CD8-positive, alpha-beta memory T cell (primary cell): ENCODE measurements around the gene DAP. TPM values are rescaled to one million over a fixed set of nuclear protein-coding genes. Genes with fewer than 3 reads are reported as not detected.

Experiments
- CTCF ChIA-PET: fragments of 350-600 bp; sonication (Branson Sonifier 250); formaldehyde crosslinking; loops from one replicate; lab custom pipeline; 2021; ENCODE audit warnings: antibody characterized with exemption; lab: Charles Lee
- POLR2A ChIA-PET: fragments of 350-600 bp; sonication (Branson Sonifier 250); formaldehyde crosslinking; loops from one replicate; lab custom pipeline; 2021; ENCODE audit warnings: antibody characterized with exemption; lab: Charles Lee
- DNase-seq, 5 donors: peaks; one replicate each; pipeline versions ENCODE4 v3.0.0 to v3.0.0-alpha.2; 2020 to 2022; ENCODE audit warnings: mixed read lengths in 1 of 5
- H3K27ac ChIP-seq: one replicate; pipeline ENCODE4 v1.7.0; 2013; ENCODE audit warnings: low read depth, mild to moderate bottlenecking, low read length, moderate library complexity
- H3K27me3 ChIP-seq: 2 replicates; pipeline ENCODE4 v1.7.0; 2013; ENCODE audit warnings: low read length, mild to moderate bottlenecking; ENCODE audit not compliant: insufficient read depth, poor library complexity, severe bottlenecking
- H3K36me3 ChIP-seq: 2 replicates; pipeline ENCODE4 v1.7.0; 2013; ENCODE audit warnings: mild to moderate bottlenecking, low read length, moderate library complexity; ENCODE audit not compliant: insufficient read depth
- H3K4me1 ChIP-seq: 2 replicates; pipeline ENCODE4 v1.7.0; 2013; ENCODE audit warnings: mild to moderate bottlenecking, low read length, moderate library complexity; ENCODE audit not compliant: insufficient read depth
- H3K4me3 ChIP-seq: 2 replicates; pipeline ENCODE4 v1.7.0; 2013; ENCODE audit warnings: mild to moderate bottlenecking, low read length
- H3K9me3 ChIP-seq: 2 replicates; pipeline ENCODE4 v1.7.0; 2013; ENCODE audit warnings: mild to moderate bottlenecking, low read length
- H3K27ac Mint-ChIP-seq, 8 donors: one replicate each; pipeline ENCODE4 v1.8.0; 2020 to 2021; ENCODE audit warnings: mixed read lengths in 8 of 8, mild to moderate bottlenecking in 6 of 8, inconsistent platforms in 3 of 8, moderate library complexity in 3 of 8
- H3K27me3 Mint-ChIP-seq, 2 donors: one replicate each; pipeline ENCODE4 v1.8.0; 2020 to 2021; ENCODE audit warnings: mixed read lengths in 2 of 2, mild to moderate bottlenecking in 1 of 2, moderate library complexity in 1 of 2
- H3K36me3 Mint-ChIP-seq, 3 donors: one replicate each; pipeline ENCODE4 v1.8.0; 2020 to 2021; ENCODE audit warnings: mixed read lengths in 3 of 3, inconsistent platforms in 1 of 3, mild to moderate bottlenecking in 1 of 3
- H3K4me1 Mint-ChIP-seq, 3 donors: one replicate each; pipeline ENCODE4 v1.8.0; 2020 to 2021; ENCODE audit warnings: mixed read lengths in 3 of 3, inconsistent platforms in 1 of 3, mild to moderate bottlenecking in 1 of 3
- H3K4me3 Mint-ChIP-seq, 7 donors: one replicate each; pipeline ENCODE4 v1.8.0; 2020 to 2021; ENCODE audit warnings: mixed read lengths in 7 of 7, mild to moderate bottlenecking in 6 of 7, moderate library complexity in 4 of 7, inconsistent platforms in 2 of 7
- H3K9me3 Mint-ChIP-seq, 5 donors: one replicate each; pipeline ENCODE4 v1.8.0; 2020 to 2022; ENCODE audit warnings: mixed read lengths in 5 of 5, mild to moderate bottlenecking in 3 of 5, moderate library complexity in 2 of 5, inconsistent platforms in 1 of 5
- polyA plus RNA-seq: library from polyadenylated mRNA; unstranded; fragments of 300-500 nt; fragmentation: Illumina TruSeq; gene quantifications from one replicate; pipeline ENCODE4 v1.2.3, GENCODE V29; 2021
- total RNA-seq, 2 experiments: library from RNA; stranded (reverse); gene quantifications; one replicate each; pipeline ENCODE4 v1.2.3, GENCODE V29; 2021

The DAP gene, protein sequence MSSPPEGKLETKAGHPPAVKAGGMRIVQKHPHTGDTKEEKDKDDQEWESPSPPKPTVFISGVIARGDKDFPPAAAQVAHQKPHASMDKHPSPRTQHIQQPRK
- total RNA-seq: 10 to 100 TPM; 60.0 to 61.5 TPM
- 73.7 TPM for polyA plus RNA-seq

DNA sequence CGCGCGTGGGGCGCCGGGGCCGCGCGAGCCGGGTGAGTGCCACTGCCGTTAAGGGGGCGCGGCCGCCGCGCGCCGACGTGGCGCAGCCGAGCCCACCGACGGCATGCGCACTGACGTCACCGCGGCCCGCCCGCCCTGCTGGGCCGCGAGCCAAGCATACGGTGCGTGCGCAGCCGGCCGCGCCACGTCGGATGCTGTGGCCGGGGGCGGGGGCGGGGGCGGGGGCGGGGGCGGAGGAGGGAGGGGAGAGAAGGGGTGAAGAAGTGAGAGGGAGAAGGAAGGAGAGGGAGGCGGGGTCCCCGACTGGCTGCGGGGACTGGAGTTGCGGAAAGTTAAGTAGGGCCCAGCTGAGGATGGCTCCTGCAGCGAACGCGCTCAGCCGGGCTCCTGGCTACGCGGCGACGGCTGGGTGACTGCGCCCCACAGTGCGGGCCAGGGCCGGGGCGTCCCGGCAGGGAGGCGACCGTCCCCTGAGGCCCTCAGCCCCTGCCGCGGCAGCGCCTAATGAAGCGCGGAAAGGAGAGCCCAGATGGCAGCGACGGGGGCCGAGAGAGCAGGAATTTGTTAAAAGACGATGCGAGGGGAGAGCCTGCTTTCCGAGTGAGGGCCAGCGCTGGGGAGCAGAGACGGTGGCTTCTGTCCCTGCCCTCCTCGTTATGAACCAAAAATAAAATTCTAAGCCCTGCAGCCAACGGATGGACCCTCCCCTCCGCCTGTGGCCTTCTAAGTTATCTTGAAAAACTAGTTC, at the start of gene DAP:
Gene DAP (minus strand): TSS at position 50 of the 748 bp plus-strand sequence. CDS start 166 bp downstream, outside the sequence.
- ChIA-PET CTCF (no interaction called here), POLR2A (interaction anchor here (0.8 to 0.9 kb wide), 3 partner anchors 128 to 511 kb away, joined by 3 to 5 read pairs (median 3); partner anchors contain the start of genes CCT5 and MARCHF6)
- Histone ChIP-seq H3K4me1 (peaks cover 28% of the 10 kb centered on the region), H3K27me3 (no peaks in the 10 kb centered on the region), H3K36me3 (no peaks in the 10 kb centered on the region), H3K9me3 (no peaks in the 10 kb centered on the region), H3K27ac (peak within 1 kb of the TSS; percentile 80), H3K4me3 (peak within 1 kb of the TSS; percentile 81)
- Mint-ChIP-seq H3K4me1 (peaks cover 36 to 57% (median 55%) of the 10 kb centered on the region in 3 donors), H3K27me3 (peaks cover 3 to 7% of the 10 kb centered on the region in 2 donors), H3K4me3 (peak within 1 kb of the TSS; percentile 89 to 96 (median 93)), H3K36me3 (peaks cover 0 to 6% (median 0%) of the 10 kb centered on the region in 3 donors), H3K9me3 (no peaks in the 10 kb centered on the region), H3K27ac (peak within 1 kb of the TSS; percentile 80 to 95 (median 92))
- peak; percentile 88 to 93 (median 92) for DNase-seq

DNA sequence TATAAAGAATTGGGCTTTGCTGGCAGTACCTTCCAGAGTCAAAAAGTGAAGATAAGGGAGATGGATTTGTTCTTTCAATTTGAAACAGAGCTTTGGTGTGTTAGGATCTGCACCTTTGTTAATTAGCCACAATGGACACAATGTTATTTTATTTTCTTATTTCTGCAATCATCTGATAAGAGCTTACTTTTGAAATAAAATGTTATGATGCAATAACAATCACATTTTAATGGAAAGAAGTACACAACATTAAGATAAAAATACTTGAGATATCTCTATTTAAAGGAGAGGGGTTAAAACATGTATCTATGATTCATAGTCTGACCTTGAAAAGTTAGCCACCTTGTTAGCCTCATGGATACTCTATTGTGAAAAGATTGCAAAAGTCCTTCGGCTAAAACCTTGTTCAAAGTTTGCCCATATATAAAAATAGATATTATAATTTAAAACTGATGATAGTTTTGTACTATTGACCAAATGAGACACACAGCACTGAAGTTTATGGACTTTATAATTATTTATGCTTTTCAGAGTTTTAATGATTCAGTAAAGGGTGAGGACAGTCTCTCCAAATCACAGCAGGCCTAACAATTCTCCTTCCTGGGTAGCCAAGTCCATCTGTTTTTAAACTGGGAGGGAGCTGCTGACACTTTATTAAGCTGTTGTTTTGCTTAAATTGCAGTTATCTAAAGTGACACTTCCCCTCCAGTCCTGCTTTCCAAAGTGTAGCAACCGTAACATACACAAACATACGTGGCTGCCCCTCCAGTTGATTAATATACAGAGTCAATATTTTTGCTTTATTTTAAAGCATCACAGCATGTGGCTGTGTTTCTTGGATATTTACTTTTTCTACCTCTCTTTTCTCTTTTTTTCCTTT, 47.6 kb upstream of the DAP start:
- ChIA-PET CTCF (no interaction called here), POLR2A (no interaction called here)
- Mint-ChIP-seq H3K4me1 (no peaks in the 10 kb centered on the region), H3K4me3 (no peak overlapping the region), H3K9me3 (peaks cover 0 to 2% (median 2%) of the 10 kb centered on the region in 5 donors), H3K36me3 (peaks cover 0 to 3% (median 0%) of the 10 kb centered on the region in 3 donors), H3K27me3 (peaks cover 10 to 51% of the 10 kb centered on the region in 2 donors), H3K27ac (no peak overlapping the region)
- no peak for DNase-seq
- Histone ChIP-seq H3K36me3 (no peaks in the 10 kb centered on the region), H3K4me3 (no peak overlapping the region), H3K4me1 (no peaks in the 10 kb centered on the region), H3K9me3 (no peaks in the 10 kb centered on the region), H3K27ac (no peak overlapping the region), H3K27me3 (no peaks in the 10 kb centered on the region)

DNA sequence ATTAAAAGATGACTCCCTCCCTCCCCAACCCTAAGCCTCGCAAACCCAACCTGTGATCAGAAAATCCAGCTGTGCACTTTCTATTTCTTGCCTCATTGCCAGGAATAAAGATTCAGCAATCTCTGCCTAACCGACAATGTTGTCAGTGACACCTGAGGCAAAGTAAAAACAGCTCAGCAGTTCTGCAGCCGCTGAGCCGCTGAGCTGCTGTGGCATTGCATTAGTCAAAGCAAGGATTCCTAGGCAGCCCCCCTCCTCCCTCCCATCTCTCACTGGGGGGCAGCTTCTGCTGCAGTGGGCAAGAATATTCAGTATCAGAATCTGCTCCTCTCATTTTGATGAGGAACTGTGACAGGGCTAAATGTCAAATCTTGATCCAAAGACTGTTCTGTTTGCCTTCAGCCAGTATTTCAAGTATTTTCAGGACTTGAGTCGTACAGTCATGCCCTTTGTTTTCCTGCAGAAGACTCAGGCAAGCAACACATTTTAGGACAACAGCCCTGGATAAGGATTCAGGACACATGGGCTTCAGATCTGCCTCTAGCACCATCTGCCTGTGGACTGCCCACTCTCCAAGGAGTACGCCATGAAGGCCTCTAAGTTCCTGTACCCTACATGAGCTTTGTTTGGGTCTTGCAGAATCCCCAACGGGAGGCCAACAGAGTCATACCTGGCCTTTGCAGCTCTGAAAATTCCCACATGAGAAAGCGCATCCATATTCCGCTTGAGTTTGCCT, 41.1 kb upstream of the DAP start:
- CTCF ChIA-PET: no interaction called here
- Mint-ChIP-seq H3K36me3 (no peaks in the 10 kb centered on the region), H3K9me3 (peaks cover 0 to 2% (median 0%) of the 10 kb centered on the region in 5 donors), H3K27me3 (peaks cover 20 to 57% of the 10 kb centered on the region in 2 donors), H3K4me3 (no peak overlapping the region), H3K27ac (no peak overlapping the region), H3K4me1 (no peaks in the 10 kb centered on the region)
- no peaks in the 10 kb centered on the region for H3K9me3 ChIP-seq
- no peaks in the 10 kb centered on the region for H3K36me3 ChIP-seq
- H3K27ac ChIP-seq: no peak overlapping the region
- POLR2A ChIA-PET: no interaction called here
- no peaks in the 10 kb centered on the region for H3K27me3 ChIP-seq
- DNase-seq: no peak
- no peaks in the 10 kb centered on the region for H3K4me1 ChIP-seq
- no peak overlapping the region for H3K4me3 ChIP-seq

DNA sequence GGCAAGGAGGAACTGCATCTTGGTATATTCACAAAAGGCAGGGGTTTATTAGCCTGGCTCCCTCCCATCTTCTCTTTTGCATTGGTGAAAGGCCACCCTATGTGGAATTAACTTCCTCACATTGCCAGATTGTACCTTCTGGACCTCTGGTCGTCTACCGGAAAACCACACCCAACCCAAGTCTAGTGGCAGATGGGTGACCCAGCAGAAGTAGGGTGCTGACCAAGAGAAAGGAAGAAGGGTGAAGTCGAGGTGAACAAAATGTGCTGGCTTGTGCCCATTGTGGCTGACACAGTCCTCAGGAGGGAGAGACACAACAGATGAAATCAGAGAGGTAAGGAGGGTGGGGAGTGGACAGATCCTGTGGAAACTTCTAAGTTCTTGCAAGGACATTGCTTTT, 39.8 kb upstream of the DAP start:
- Mint-ChIP-seq H3K4me1 (no peaks in the 10 kb centered on the region), H3K4me3 (no peak overlapping the region)
- no peak for DNase-seq

DNA sequence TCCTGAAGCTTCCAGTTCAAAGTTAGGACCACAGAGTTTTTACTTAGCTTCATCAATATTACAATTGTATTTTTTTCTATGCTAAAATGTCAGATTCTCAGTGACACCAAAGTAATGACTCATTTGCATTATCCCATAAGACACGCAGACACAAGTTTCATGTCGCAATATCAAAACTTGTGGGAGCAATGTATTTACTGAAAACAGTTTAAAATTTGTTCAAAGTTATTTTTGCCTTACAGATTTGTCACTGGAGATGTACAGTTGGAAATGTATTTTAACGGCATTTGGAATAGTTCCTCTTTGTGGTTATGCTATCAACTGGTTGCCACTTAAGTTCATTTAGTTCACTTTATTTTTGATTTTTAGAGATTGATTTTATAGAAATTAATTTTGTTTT, 36.2 kb upstream of the DAP start:
- DNase-seq: no peak
- H3K27me3 ChIP-seq: no peaks in the 10 kb centered on the region
- H3K4me3 Mint-ChIP-seq: no peak overlapping the region

More for the DNA sequence above, 39.8 kb upstream of the DAP start:
- POLR2A ChIA-PET: no interaction called here
- Histone ChIP-seq H3K9me3 (no peaks in the 10 kb centered on the region), H3K4me3 (no peak overlapping the region), H3K4me1 (no peaks in the 10 kb centered on the region), H3K36me3 (no peaks in the 10 kb centered on the region), H3K27me3 (no peaks in the 10 kb centered on the region), H3K27ac (no peak overlapping the region)
- CTCF ChIA-PET: no interaction called here
- H3K27me3 Mint-ChIP-seq: peaks cover 20 to 64% of the 10 kb centered on the region in 2 donors
- no peaks in the 10 kb centered on the region for H3K36me3 Mint-ChIP-seq
- peaks cover 0 to 2% (median 0%) of the 10 kb centered on the region in 5 donors for H3K9me3 Mint-ChIP-seq
- H3K27ac Mint-ChIP-seq: no peak overlapping the region

DNA sequence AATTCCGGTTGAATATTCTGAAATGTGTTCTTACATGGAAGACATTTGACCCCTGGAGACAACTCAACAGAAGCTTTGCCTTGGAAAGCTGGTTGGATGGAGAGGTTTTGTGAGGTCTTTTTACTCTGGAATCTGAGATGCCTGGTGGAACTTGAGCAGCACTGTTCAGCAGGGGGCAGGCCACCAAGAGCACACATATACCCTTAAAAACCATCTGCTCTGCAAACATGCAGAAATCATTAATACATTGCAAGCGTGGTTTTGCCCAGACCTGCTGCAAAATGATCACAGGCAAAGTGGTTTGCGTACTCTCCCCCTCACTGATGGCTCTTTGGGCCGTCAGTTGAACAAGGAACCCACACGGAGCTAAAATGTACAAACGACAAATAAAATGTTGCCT, 32.8 kb upstream of the DAP start:
- H3K4me3 Mint-ChIP-seq: no peak overlapping the region
- no peak overlapping the region for H3K27ac ChIP-seq
- H3K4me1 ChIP-seq: no peaks in the 10 kb centered on the region
- H3K36me3 Mint-ChIP-seq: no peaks in the 10 kb centered on the region
- no peaks in the 10 kb centered on the region for H3K36me3 ChIP-seq
- peaks cover 6 to 25% of the 10 kb centered on the region in 2 donors for H3K27me3 Mint-ChIP-seq
- ChIA-PET CTCF (no interaction called here), POLR2A (no interaction called here)
- H3K27me3 ChIP-seq: no peaks in the 10 kb centered on the region
- no peaks in the 10 kb centered on the region for H3K9me3 ChIP-seq
- no peak for DNase-seq
- H3K9me3 Mint-ChIP-seq: no peaks in the 10 kb centered on the region
- no peak overlapping the region for H3K27ac Mint-ChIP-seq
- no peak overlapping the region for H3K4me3 ChIP-seq
- H3K4me1 Mint-ChIP-seq: no peaks in the 10 kb centered on the region

More for the DNA sequence above, 36.2 kb upstream of the DAP start:
- Histone ChIP-seq H3K27ac (no peak overlapping the region), H3K36me3 (no peaks in the 10 kb centered on the region), H3K4me3 (no peak overlapping the region), H3K9me3 (no peaks in the 10 kb centered on the region), H3K4me1 (no peaks in the 10 kb centered on the region)
- no peaks in the 10 kb centered on the region for H3K4me1 Mint-ChIP-seq
- ChIA-PET POLR2A (no interaction called here), CTCF (no interaction called here)
- no peak overlapping the region for H3K27ac Mint-ChIP-seq
- no peaks in the 10 kb centered on the region for H3K36me3 Mint-ChIP-seq
- H3K9me3 Mint-ChIP-seq: no peaks in the 10 kb centered on the region
- peaks cover 23 to 53% of the 10 kb centered on the region in 2 donors for H3K27me3 Mint-ChIP-seq

DNA sequence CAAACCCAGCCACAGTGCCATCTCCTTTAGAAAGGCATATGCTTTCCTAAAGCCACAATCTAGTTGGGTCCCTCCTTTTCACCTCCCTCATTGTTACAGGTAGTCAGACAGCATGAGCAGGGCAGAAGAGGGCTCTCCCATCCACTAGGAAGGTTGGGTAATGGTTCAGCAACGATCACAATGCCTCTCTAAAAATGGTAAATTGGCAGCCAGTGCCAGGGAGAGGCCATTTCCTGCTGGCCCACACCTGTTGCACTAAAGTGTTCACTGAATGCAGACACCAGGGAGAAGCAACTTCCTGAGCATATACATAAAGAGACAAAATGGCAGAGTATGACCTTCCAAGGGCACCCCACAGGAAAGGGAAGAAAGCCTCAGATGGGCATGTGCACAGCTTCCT, 31.3 kb upstream of the DAP start:
- no peaks in the 10 kb centered on the region for H3K4me1 Mint-ChIP-seq
- H3K9me3 Mint-ChIP-seq: no peaks in the 10 kb centered on the region
- H3K27ac ChIP-seq: no peak overlapping the region
- H3K4me1 ChIP-seq: no peaks in the 10 kb centered on the region
- no peak overlapping the region for H3K4me3 ChIP-seq
- POLR2A ChIA-PET: no interaction called here
- CTCF ChIA-PET: no interaction called here
- H3K27me3 ChIP-seq: no peaks in the 10 kb centered on the region
- DNase-seq: no peak
- peaks cover 6 to 18% of the 10 kb centered on the region in 2 donors for H3K27me3 Mint-ChIP-seq
- no peaks in the 10 kb centered on the region for H3K36me3 ChIP-seq
- H3K36me3 Mint-ChIP-seq: no peaks in the 10 kb centered on the region
- H3K27ac Mint-ChIP-seq: no peak overlapping the region
- H3K9me3 ChIP-seq: no peaks in the 10 kb centered on the region
- no peak overlapping the region for H3K4me3 Mint-ChIP-seq
